H9 (cell line): ENCODE data around the gene ELMOD1. TPM values are rescaled to one million over a fixed set of nuclear protein-coding genes. Genes with fewer than 3 reads are reported as not detected.
A peak's percentile ranks its signal among the peaks of the same experiment; 100 is the strongest.

ENCODE experiments used
- DNase-seq: peaks from one replicate; pipeline ENCODE4 v3.0.0-alpha.2; 2017
- H2AFZ ChIP-seq: one replicate; pipeline ENCODE4 v1.6.1; 2013; ENCODE audit warnings: mild to moderate bottlenecking, low read length, control low read depth, moderate library complexity
- H2AK5ac ChIP-seq: 2 replicates; pipeline ENCODE4 v1.6.1; 2013; ENCODE audit warnings: low read length, control low read depth, mixed read lengths; ENCODE audit not compliant: insufficient read length
- H2BK120ac ChIP-seq: one replicate; pipeline ENCODE4 v1.6.1; 2013; ENCODE audit warnings: low read depth, mild to moderate bottlenecking, low read length, control low read depth, inconsistent platforms; ENCODE audit not compliant: poor library complexity, severe bottlenecking
- H2BK12ac ChIP-seq: 2 replicates; pipeline ENCODE4 v1.6.1; 2013; ENCODE audit warnings: low read length, control low read depth, mixed read lengths, low read depth; ENCODE audit not compliant: insufficient read length
- H2BK15ac ChIP-seq: 2 replicates; pipeline ENCODE4 v1.6.1; 2013; ENCODE audit warnings: low read depth, low read length, control low read depth
- H2BK20ac ChIP-seq: one replicate; pipeline ENCODE4 v1.6.1; 2013; ENCODE audit warnings: low read depth, mild to moderate bottlenecking, low read length, control low read depth, inconsistent platforms; ENCODE audit not compliant: poor library complexity, severe bottlenecking
- H2BK5ac ChIP-seq: 2 replicates; pipeline ENCODE4 v1.6.1; 2013; ENCODE audit warnings: low read length, control low read depth, mixed read lengths; ENCODE audit not compliant: insufficient read length
- H3K14ac ChIP-seq: 2 replicates; pipeline ENCODE4 v1.6.1; 2013; ENCODE audit warnings: low read length, control low read depth; ENCODE audit not compliant: insufficient read depth
- H3K18ac ChIP-seq: 2 replicates; pipeline ENCODE4 v1.6.1; 2013; ENCODE audit warnings: low read depth, mild to moderate bottlenecking, mixed read lengths, low read length, control low read depth; ENCODE audit not compliant: insufficient read length
- H3K23ac ChIP-seq: 2 replicates; pipeline ENCODE4 v1.6.1; 2013; ENCODE audit warnings: low read length, control low read depth, mixed read lengths, low read depth; ENCODE audit not compliant: insufficient read length
- H3K23me2 ChIP-seq: 2 replicates; pipeline ENCODE4 v1.6.1; 2013; ENCODE audit warnings: low read depth, mild to moderate bottlenecking, mixed read lengths, low read length, control low read depth; ENCODE audit not compliant: insufficient read length, poor library complexity, severe bottlenecking
- H3K27ac ChIP-seq: 2 replicates; pipeline ENCODE4 v1.5.1; 2013; ENCODE audit warnings: low read length, control low read depth, mixed read lengths, low read depth; ENCODE audit not compliant: insufficient read length
- H3K27me3 ChIP-seq: 2 replicates; pipeline ENCODE4 v1.6.1; 2013; ENCODE audit warnings: low read length, control low read depth, inconsistent platforms; ENCODE audit not compliant: insufficient read depth
- H3K4ac ChIP-seq: 2 replicates; pipeline ENCODE4 v1.6.1; 2013; ENCODE audit warnings: low read depth, mild to moderate bottlenecking, control low read depth, inconsistent platforms, low read length, moderate library complexity
- H3K4me1 ChIP-seq: 2 replicates; pipeline ENCODE4 v1.6.1; 2013; ENCODE audit warnings: low read length, control low read depth, inconsistent platforms; ENCODE audit not compliant: insufficient read depth
- H3K4me2 ChIP-seq: 2 replicates; pipeline ENCODE4 v1.6.1; 2013; ENCODE audit warnings: low read length, control low read depth, mixed read lengths; ENCODE audit not compliant: insufficient read length, insufficient read depth
- H3K56ac ChIP-seq: 2 replicates; pipeline ENCODE4 v1.6.1; 2013; ENCODE audit warnings: low read depth, mild to moderate bottlenecking, mixed read lengths, low read length, control low read depth; ENCODE audit not compliant: insufficient read length
- H3K79me1 ChIP-seq: 2 replicates; pipeline ENCODE4 v1.6.1; 2013; ENCODE audit warnings: low read depth, mild to moderate bottlenecking, moderate library complexity, low read length, control low read depth, inconsistent platforms; ENCODE audit not compliant: insufficient read depth, poor library complexity, severe bottlenecking
- H3K79me2 ChIP-seq: 2 replicates; pipeline ENCODE4 v1.6.1; 2013; ENCODE audit warnings: low read length, control low read depth, inconsistent platforms; ENCODE audit not compliant: insufficient read depth
- H3K9ac ChIP-seq: 2 replicates; pipeline ENCODE4 v1.6.1; 2013; ENCODE audit warnings: low read length, control low read depth, mixed read lengths; ENCODE audit not compliant: insufficient read length; ENCODE audit errors: extremely low read depth
- H3K9me3 ChIP-seq: one replicate; pipeline ENCODE4 v1.6.1; 2013; ENCODE audit warnings: low read depth, low read length, inconsistent platforms; ENCODE audit not compliant: control insufficient read depth
- H3T11ph ChIP-seq: one replicate; pipeline ENCODE4 v1.6.1; 2013; ENCODE audit warnings: mild to moderate bottlenecking, low read length, control low read depth, inconsistent platforms
- H4K20me1 ChIP-seq: one replicate; pipeline ENCODE4 v1.6.1; 2013; ENCODE audit not compliant: control insufficient read depth, insufficient read length, insufficient read depth
- H4K5ac ChIP-seq: 2 replicates; pipeline ENCODE4 v1.6.1; 2013; ENCODE audit warnings: low read depth, mild to moderate bottlenecking, mixed read lengths, low read length, control low read depth; ENCODE audit not compliant: insufficient read length
- H4K8ac ChIP-seq: replicated peaks from 2 replicates; pipeline ENCODE4 v1.6.1; 2013; ENCODE audit warnings: low read length, control low read depth, mixed read lengths, low read depth; ENCODE audit not compliant: insufficient read length
- H4K91ac ChIP-seq: 2 replicates; pipeline ENCODE4 v1.6.1; 2013; ENCODE audit warnings: low read depth, mild to moderate bottlenecking, moderate library complexity, mixed read lengths, low read length, control low read depth; ENCODE audit not compliant: insufficient read length
- H3K27ac Mint-ChIP-seq, 3 experiments: 2 replicates in 2 of 3; 3 replicates in 1 of 3; pipeline ENCODE4 v1.8.0; 2020 to 2021; ENCODE audit warnings: mixed read lengths in 3 of 3, mild to moderate bottlenecking in 1 of 3, moderate library complexity in 1 of 3
- H3K27me3 Mint-ChIP-seq: 2 replicates; pipeline ENCODE4 v1.8.0; 2021; ENCODE audit warnings: low read depth, mild to moderate bottlenecking, moderate library complexity, mixed read lengths
- H3K36me3 Mint-ChIP-seq, 3 experiments: 2 replicates in 2 of 3; 3 replicates in 1 of 3; pipeline ENCODE4 v1.8.0; 2020 to 2021; ENCODE audit warnings: low read depth in 3 of 3, mixed read lengths in 3 of 3; ENCODE audit not compliant: insufficient read depth in 1 of 3
- H3K4me1 Mint-ChIP-seq, 2 experiments: 2 replicates each; pipeline ENCODE4 v1.8.0; 2020; ENCODE audit warnings: mixed read lengths in 2 of 2
- H3K4me3 Mint-ChIP-seq, 2 experiments: 2 replicates in 1 of 2; 3 replicates in 1 of 2; pipeline ENCODE4 v1.8.0; 2020 to 2021; ENCODE audit warnings: mild to moderate bottlenecking in 2 of 2, mixed read lengths in 2 of 2, moderate library complexity in 1 of 2
- H3K9me3 Mint-ChIP-seq, 2 experiments: 2 replicates in 1 of 2; 3 replicates in 1 of 2; pipeline ENCODE4 v1.8.0; 2020; ENCODE audit warnings: mild to moderate bottlenecking in 2 of 2, mixed read lengths in 2 of 2, moderate library complexity in 1 of 2
- CTCF ChIP-seq: fragments of 200-600 bp; sonication (generic); conservative IDR thresholded peaks from 3 replicates; pipeline ENCODE4 v1.8.0; 2021; ENCODE audit warnings: antibody characterized with exemption, mild to moderate bottlenecking
- WGBS: extraction: QIAGEN DNeasy Blood & Tissue Kit; methylation state at CpG from one replicate; pipeline ENCODE4 v1.1.7; 2013; ENCODE audit warnings: missing lambda C conversion rate, low lambda C conversion rate, mixed read lengths; ENCODE audit not compliant: insufficient read length; ENCODE audit errors: extremely low coverage; 5-methylcytosine and 5-hydroxymethylcytosine counted together
- total RNA-seq: library from RNA; stranded (reverse); gene quantifications from 2 replicates; pipeline ENCODE4 v1.2.1, GENCODE V29; 2021

ELMOD1 gene
- total RNA-seq, 1 experiment from 2014 or later: 0.61 TPM

- no peak for TF ChIP-seq CTCF
- WGBS: no CpG with 5 or more reads among the region's 6 CpGs
- Histone ChIP-seq H3K4me1 (peaks cover 7% of the 10 kb centered on the region; the same call in 1 of the 2 replicates), H3K23ac (no peak overlapping the region), H4K91ac (no peak overlapping the region), H3K27ac (no peak overlapping the region), H2AFZ (no peak overlapping the region), H3K14ac (no peak overlapping the region), H4K20me1 (no peaks in the 10 kb centered on the region), H3T11ph (no peak overlapping the region), H3K18ac (no peak overlapping the region), H3K79me2 (no peaks in the 10 kb centered on the region), H2BK5ac (no peak overlapping the region), H2BK15ac (no peak overlapping the region), H3K4ac (no peak overlapping the region), H3K27me3 (peaks cover 32% of the 10 kb centered on the region), H4K5ac (no peak overlapping the region), H3K56ac (no peak overlapping the region), H4K8ac (no peak overlapping the region), H2BK20ac (no peak overlapping the region), H2BK120ac (no peak overlapping the region), H2BK12ac (no peak overlapping the region), H3K4me2 (peak overlapping the region; percentile 73), H3K9ac (no peak overlapping the region), H3K79me1 (no peaks in the 10 kb centered on the region), H3K23me2 (peaks cover 21% of the 10 kb centered on the region), H3K9me3 (no peaks in the 10 kb centered on the region), H2AK5ac (no peak overlapping the region)
- H3K9me3 Mint-ChIP-seq: no peaks in the 10 kb centered on the region
- H3K4me3 Mint-ChIP-seq: peak overlapping the region; percentile 65 to 90
- DNase-seq: no peak
- no peaks in the 10 kb centered on the region for H3K36me3 Mint-ChIP-seq
- H3K27ac Mint-ChIP-seq: no peak overlapping the region
- peaks cover 81% of the 10 kb centered on the region for H3K27me3 Mint-ChIP-seq
- H3K4me1 Mint-ChIP-seq: peaks cover 28 to 36% of the 10 kb centered on the region in 2 experiments
Observed at GRCh38 chr11:107592231-107592590, 1.3 kb downstream of the ELMOD1 start.
